Hepatocyte (in vitro differentiated cells): ENCODE measurements around the gene IPO11.

Experiments used
- EZH2 ChIP-seq: fragments of 200-600 bp; sonication (generic); IDR thresholded peaks from 2 replicates; pipeline ENCODE4 v1.6.1; 2016; ENCODE audit warnings: antibody characterized with exemption, mild to moderate bottlenecking, borderline replicate concordance
- EZH2phosphoT487 ChIP-seq: fragments of 200-600 bp; sonication (generic); IDR thresholded peaks from one replicate; pipeline ENCODE4 v1.6.1; 2018; ENCODE audit warnings: antibody characterized with exemption, mild to moderate bottlenecking, low read depth, moderate library complexity; ENCODE audit not compliant: unreplicated experiment, severe bottlenecking
- TF ChIP-seq, protein P1 (sequence below): fragments of 200-600 bp; sonication (generic); IDR thresholded peaks from 2 replicates; pipeline ENCODE4 v1.5.1; 2016; ENCODE audit warnings: antibody characterized with exemption, mild to moderate bottlenecking; ENCODE audit not compliant: poor library complexity

- TF ChIP-seq, protein P1, sequence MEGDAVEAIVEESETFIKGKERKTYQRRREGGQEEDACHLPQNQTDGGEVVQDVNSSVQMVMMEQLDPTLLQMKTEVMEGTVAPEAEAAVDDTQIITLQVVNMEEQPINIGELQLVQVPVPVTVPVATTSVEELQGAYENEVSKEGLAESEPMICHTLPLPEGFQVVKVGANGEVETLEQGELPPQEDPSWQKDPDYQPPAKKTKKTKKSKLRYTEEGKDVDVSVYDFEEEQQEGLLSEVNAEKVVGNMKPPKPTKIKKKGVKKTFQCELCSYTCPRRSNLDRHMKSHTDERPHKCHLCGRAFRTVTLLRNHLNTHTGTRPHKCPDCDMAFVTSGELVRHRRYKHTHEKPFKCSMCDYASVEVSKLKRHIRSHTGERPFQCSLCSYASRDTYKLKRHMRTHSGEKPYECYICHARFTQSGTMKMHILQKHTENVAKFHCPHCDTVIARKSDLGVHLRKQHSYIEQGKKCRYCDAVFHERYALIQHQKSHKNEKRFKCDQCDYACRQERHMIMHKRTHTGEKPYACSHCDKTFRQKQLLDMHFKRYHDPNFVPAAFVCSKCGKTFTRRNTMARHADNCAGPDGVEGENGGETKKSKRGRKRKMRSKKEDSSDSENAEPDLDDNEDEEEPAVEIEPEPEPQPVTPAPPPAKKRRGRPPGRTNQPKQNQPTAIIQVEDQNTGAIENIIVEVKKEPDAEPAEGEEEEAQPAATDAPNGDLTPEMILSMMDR, result no peak
- TF ChIP-seq EZH2 (no peak), EZH2phosphoT487 (no peak)
Observed at GRCh38 chr5:62486672-62487071, 74.1 kb downstream of the IPO11 start.
